ENCODE results near the gene CT45A3.
"Not testable (repeated sequence)": the region's sequence is repeated elsewhere in the genome, so short reads cannot be mapped to it uniquely, and the experiment has no call there.

The CT45A3 gene, protein sequence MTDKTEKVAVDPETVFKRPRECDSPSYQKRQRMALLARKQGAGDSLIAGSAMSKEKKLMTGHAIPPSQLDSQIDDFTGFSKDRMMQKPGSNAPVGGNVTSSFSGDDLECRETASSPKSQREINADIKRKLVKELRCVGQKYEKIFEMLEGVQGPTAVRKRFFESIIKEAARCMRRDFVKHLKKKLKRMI

GRCh38 chrX:135768091-135768490 is at the start of gene CT45A3:
CT45A3 (minus strand) TSS chrX:135768191; CDS start chrX:135764444, 3,747 bp downstream.
- DNase-seq (ENCODE audit: low read depth) = not testable (repeated sequence)

DNA sequence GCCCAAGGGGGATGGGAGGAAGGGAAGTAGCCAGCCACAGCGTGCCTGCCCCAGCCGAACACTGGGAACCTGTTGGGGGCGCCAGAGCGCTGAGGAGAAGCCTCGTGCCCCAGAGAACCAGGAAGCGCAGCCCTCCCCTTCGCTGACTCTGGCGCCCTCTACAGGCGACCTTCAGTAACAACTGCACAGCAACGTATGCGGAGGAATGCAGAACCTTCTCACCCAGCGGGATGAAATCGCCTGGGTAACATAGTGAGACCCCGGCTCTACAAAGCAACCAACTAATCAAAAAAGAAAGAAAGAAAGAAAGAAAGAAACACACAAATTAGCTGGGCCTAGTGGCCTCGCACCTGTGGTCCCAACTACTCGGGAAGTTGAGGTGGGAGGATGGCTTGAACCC is 34.7 kb upstream of the CT45A3 start, which contains the start of gene CT45A6:
TSS of gene CT45A6 (minus strand) at position 101 of the 400 bp plus-strand sequence. CDS start 3,794 bp downstream, outside the sequence.
- DNase-seq (ENCODE audit: low read depth) = not testable (repeated sequence)

GRCh38 chrX:135785403-135785802 is 17.4 kb upstream of the CT45A3 start, which contains the start of gene CT45A5:
CT45A5 (minus strand) TSS chrX:135785503; CDS start chrX:135781729, 3,774 bp downstream.
- DNase-seq (ENCODE audit: low read depth) = not testable (repeated sequence)

GRCh38 chrX:135744739-135745138 is 23.3 kb downstream of the CT45A3 start:
- DNase-seq (ENCODE audit: low read depth) = not testable (repeated sequence)

GRCh38 chrX:135741192-135741715 is 26.7 kb downstream of the CT45A3 start:
- no peak for DNase-seq (ENCODE audit: low read depth)

DNA sequence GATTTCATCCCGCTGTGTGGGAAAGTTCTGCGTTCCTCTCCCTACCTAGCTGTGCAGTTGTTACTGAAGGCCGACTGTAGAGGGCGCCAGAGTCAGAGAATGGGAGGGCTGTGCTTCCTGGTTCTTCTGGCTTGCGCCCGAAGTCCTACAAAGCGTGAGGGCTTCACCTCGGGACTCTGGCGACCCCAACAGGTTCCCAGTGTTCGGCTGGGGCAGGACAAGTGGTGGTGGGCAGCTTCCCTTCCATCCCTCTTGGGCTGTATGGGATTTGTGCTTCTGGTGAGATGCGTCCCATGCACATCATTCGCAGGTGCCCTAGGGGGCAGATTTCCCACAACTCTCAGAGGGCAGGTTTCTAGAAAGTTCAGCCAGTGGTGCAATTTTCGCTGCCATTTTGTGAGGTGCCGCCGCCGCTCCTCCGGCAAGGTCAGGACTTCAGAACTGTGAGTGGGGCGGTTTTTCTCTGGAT is 27.3 kb downstream of the CT45A3 start:
- no peak for DNase-seq (ENCODE audit: low read depth)

DNA sequence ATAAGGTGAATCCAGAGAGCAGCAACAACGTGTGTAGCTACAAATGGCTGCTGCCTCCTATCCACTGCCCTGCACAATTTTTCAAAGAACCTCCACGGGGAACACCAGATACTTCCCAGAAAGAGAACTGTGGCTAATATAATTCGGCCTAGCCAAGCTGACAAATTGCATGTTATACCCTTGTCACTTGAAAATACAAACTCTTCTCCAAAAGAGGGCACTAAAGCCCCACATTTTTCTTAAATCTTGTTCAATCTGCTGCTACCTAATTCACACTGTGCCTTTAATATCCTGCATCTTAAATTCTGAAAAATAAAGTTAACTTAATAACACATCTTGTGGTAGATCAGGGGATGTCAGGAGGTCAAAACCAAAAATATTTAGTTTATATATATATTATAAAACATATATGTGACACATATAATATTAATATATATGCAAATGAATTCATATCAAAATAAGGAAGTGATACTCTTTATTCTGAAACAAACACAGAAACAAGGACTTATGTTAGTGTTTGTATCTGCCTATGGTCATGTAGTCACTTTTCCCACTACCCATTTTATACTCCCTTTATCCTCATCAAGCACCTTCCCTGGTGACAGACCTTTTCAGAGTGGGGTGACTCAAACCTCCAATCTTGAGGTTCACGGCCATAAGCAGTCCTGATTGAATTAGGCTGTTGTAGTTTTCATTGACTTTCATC is 30.5 kb downstream of the CT45A3 start:
- no peak for DNase-seq (ENCODE audit: low read depth)

DNA sequence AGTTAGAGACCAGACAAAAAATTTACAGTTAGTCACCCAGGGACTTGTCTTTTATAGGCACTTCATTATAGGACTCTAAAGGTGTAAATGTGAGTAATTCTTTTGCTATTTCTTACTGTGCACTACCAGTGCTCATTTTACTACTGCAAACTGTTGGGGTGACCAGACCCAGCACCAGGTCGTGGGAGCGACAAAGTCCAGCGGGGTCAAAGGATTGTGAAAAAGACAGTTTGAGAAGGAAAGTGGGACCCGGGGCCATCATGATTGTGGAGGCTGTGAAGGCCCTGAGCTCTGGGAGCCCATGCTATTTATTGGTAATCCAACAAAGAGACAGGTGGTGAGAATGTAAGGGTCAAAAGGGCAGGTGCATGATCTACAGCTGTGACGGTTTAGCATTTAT is 33.3 kb downstream of the CT45A3 start:
- not testable (repeated sequence) for DNase-seq (ENCODE audit: low read depth)

- DNase-seq (ENCODE audit: low read depth) = no peak
Measured at GRCh38 chrX:135713795-135714194, 54.2 kb downstream of the CT45A3 start.

- DNase-seq (ENCODE audit: low read depth) = not testable (repeated sequence)
Measured at GRCh38 chrX:135713183-135713689, 54.8 kb downstream of the CT45A3 start, which contains the start of gene CT45A1. CT45A1 (plus strand) TSS chrX:135713639; CDS start chrX:135718941, 5,302 bp downstream.
